HepG2 (cell line): ENCODE results near the gene HES1. TPM values are rescaled to one million over a fixed set of nuclear protein-coding genes. Genes with fewer than 3 reads are reported as not detected.
A peak's percentile ranks its signal among the peaks of the same experiment; 100 is the strongest.

Experiments used
- ATF1 ChIP-seq: IDR thresholded peaks from 2 replicates; pipeline ENCODE4 v1.6.1; 2016; ENCODE audit warnings: mild to moderate bottlenecking, control low read depth
- HOXA5 ChIP-seq: sonication (generic); formaldehyde crosslinking; IDR thresholded peaks from 2 replicates; pipeline ENCODE4 v1.4.0; 2020; ENCODE audit warnings: missing genetic modification reagents
- RFX3 ChIP-seq: IDR thresholded peaks from 2 replicates; pipeline ENCODE4 v1.6.1; 2016; ENCODE audit warnings: missing biosample characterization, missing genetic modification reagents
- SAP130 ChIP-seq: IDR thresholded peaks from 2 replicates; pipeline ENCODE4 v1.6.1; 2016; ENCODE audit warnings: low read depth
- TBX3 ChIP-seq: fragments of 450-650 bp; IDR thresholded peaks from 2 replicates; pipeline ENCODE4 v1.6.1; 2017; ENCODE audit warnings: antibody characterized with exemption, mild to moderate bottlenecking, inconsistent platforms, borderline replicate concordance
- ZNF180 ChIP-seq: sonication (generic); formaldehyde crosslinking; IDR thresholded peaks from 2 replicates; pipeline ENCODE4 v1.4.0; 2020; ENCODE audit warnings: low read depth, missing genetic modification reagents, borderline replicate concordance
- polyA plus RNA-seq, 8 experiments: library from polyadenylated mRNA; depleted of rRNA in 3 of 8; stranded (reverse) in 7 of 8; unstranded in 1 of 8; fragments of >200 nt; fragmentation: Illumina TruSeq in 4 of 8; extraction: Trizol in 4 of 8; gene quantifications; 2 replicates each; pipeline versions ENCODE4 v1.2.1 to v1.2.3, GENCODE V29; 2011 to 2016; ENCODE audit warnings: low read depth in 4 of 8, missing spikeins in 1 of 8, mixed read lengths in 1 of 8; ENCODE audit not compliant: insufficient read depth in 1 of 8
- total RNA-seq, 5 experiments: library from RNA; depleted of rRNA; stranded (reverse); fragments of >200 nt; fragmentation: Illumina TruSeq; extraction: Trizol; gene quantifications; 2 replicates each; pipeline ENCODE4 v1.2.3, GENCODE V29; 2016; ENCODE audit warnings: low read depth in 1 of 5
- TF ChIP-seq, protein P1 (sequence below): sonication (generic); formaldehyde crosslinking; IDR thresholded peaks from 2 replicates; pipeline ENCODE4 v1.5.1; 2020; ENCODE audit warnings: mild to moderate bottlenecking, missing genetic modification reagents, borderline replicate concordance
- TF ChIP-seq, protein P2 (sequence below): IDR thresholded peaks from 2 replicates; pipeline ENCODE4 v1.6.1; 2016; ENCODE audit warnings: low read depth, missing genetic modification reagents, missing compliant biosample characterization
- TF ChIP-seq, protein P3 (sequence below): IDR thresholded peaks from 2 replicates; pipeline ENCODE4 v1.4.0; 2020; ENCODE audit warnings: mild to moderate bottlenecking, missing genetic modification reagents

HES1 gene
- total and polyA plus RNA-seq, 2 of the 13 experiments (the other 11 are each of a cell fraction or from before 2014, with no cell fraction given): 15.4 to 19.8 TPM

DNA sequence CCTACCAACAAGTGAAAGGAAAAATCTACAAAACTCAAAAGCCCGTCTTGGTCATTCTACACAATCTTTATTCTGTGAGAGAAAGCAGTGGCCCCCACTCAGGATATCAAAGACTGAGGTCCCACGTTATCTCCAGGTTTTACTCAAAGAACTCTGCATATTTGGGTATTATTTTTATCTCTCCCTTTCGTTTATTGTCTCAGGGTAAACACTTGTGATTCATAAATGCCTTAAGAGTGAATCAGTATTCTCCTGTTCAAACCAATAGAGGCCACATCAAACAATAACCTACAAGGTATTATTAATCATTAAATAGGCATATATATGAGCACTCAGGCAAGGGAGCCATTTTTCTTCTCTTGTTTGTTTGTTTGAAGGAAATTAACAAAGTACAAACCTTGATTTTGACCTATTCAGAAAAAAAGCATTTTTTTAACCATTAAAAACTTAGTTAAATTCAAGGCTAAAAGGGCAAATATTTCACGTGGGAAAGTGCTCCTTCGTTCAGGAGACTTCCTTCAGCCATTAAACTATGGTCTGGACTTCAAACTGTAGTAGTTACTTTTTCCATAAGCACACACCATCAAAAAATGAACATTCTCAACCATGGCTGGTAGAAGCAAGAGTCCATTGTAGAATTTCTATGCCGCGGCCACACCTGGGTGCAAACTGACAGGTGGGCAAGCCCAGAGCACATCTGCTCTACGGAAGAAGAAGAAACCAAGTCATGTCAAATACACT lies 13.9 kb upstream of the HES1 start (continued):
- TF ChIP-seq, protein P1, sequence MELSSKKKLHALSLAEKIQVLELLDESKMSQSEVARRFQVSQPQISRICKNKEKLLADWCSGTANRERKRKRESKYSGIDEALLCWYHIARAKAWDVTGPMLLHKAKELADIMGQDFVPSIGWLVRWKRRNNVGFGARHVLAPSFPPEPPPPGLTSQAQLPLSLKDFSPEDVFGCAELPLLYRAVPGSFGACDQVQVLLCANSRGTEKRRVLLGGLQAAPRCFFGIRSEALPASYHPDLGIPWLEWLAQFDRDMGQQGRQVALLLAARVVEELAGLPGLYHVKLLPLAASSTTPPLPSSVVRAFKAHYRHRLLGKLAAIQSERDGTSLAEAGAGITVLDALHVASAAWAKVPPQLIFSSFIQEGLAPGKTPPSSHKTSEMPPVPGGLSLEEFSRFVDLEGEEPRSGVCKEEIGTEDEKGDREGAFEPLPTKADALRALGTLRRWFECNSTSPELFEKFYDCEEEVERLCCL (CRISPR knock-in tag): no peak
- TF ChIP-seq, protein P2, sequence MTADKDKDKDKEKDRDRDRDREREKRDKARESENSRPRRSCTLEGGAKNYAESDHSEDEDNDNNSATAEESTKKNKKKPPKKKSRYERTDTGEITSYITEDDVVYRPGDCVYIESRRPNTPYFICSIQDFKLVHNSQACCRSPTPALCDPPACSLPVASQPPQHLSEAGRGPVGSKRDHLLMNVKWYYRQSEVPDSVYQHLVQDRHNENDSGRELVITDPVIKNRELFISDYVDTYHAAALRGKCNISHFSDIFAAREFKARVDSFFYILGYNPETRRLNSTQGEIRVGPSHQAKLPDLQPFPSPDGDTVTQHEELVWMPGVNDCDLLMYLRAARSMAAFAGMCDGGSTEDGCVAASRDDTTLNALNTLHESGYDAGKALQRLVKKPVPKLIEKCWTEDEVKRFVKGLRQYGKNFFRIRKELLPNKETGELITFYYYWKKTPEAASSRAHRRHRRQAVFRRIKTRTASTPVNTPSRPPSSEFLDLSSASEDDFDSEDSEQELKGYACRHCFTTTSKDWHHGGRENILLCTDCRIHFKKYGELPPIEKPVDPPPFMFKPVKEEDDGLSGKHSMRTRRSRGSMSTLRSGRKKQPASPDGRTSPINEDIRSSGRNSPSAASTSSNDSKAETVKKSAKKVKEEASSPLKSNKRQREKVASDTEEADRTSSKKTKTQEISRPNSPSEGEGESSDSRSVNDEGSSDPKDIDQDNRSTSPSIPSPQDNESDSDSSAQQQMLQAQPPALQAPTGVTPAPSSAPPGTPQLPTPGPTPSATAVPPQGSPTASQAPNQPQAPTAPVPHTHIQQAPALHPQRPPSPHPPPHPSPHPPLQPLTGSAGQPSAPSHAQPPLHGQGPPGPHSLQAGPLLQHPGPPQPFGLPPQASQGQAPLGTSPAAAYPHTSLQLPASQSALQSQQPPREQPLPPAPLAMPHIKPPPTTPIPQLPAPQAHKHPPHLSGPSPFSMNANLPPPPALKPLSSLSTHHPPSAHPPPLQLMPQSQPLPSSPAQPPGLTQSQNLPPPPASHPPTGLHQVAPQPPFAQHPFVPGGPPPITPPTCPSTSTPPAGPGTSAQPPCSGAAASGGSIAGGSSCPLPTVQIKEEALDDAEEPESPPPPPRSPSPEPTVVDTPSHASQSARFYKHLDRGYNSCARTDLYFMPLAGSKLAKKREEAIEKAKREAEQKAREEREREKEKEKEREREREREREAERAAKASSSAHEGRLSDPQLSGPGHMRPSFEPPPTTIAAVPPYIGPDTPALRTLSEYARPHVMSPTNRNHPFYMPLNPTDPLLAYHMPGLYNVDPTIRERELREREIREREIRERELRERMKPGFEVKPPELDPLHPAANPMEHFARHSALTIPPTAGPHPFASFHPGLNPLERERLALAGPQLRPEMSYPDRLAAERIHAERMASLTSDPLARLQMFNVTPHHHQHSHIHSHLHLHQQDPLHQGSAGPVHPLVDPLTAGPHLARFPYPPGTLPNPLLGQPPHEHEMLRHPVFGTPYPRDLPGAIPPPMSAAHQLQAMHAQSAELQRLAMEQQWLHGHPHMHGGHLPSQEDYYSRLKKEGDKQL (CRISPR knock-in tag): peak; percentile 40; the same call in 1 of the 2 replicates
- TF ChIP-seq TBX3: peak; percentile 80; the same call in 1 of the 2 replicates
- no peak for TF ChIP-seq HOXA5 (CRISPR knock-in tag)
- no peak for TF ChIP-seq RFX3 (CRISPR knock-in tag)
- no peak for TF ChIP-seq ZNF180 (CRISPR knock-in tag)
- no peak for TF ChIP-seq ATF1
- TF ChIP-seq, protein P3, sequence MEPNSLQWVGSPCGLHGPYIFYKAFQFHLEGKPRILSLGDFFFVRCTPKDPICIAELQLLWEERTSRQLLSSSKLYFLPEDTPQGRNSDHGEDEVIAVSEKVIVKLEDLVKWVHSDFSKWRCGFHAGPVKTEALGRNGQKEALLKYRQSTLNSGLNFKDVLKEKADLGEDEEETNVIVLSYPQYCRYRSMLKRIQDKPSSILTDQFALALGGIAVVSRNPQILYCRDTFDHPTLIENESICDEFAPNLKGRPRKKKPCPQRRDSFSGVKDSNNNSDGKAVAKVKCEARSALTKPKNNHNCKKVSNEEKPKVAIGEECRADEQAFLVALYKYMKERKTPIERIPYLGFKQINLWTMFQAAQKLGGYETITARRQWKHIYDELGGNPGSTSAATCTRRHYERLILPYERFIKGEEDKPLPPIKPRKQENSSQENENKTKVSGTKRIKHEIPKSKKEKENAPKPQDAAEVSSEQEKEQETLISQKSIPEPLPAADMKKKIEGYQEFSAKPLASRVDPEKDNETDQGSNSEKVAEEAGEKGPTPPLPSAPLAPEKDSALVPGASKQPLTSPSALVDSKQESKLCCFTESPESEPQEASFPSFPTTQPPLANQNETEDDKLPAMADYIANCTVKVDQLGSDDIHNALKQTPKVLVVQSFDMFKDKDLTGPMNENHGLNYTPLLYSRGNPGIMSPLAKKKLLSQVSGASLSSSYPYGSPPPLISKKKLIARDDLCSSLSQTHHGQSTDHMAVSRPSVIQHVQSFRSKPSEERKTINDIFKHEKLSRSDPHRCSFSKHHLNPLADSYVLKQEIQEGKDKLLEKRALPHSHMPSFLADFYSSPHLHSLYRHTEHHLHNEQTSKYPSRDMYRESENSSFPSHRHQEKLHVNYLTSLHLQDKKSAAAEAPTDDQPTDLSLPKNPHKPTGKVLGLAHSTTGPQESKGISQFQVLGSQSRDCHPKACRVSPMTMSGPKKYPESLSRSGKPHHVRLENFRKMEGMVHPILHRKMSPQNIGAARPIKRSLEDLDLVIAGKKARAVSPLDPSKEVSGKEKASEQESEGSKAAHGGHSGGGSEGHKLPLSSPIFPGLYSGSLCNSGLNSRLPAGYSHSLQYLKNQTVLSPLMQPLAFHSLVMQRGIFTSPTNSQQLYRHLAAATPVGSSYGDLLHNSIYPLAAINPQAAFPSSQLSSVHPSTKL (CRISPR knock-in tag): peak; percentile 68
- peak; percentile 52 for TF ChIP-seq SAP130 (CRISPR knock-in tag)
- TF ChIP-seq, all 625 proteins: peak for 29
